HG03196 (cell line): Measurements from ENCODE around the gene SEMA5A.

Source experiments
- ATAC-seq: cut with Tn5 transposase; IDR thresholded peaks from one replicate; pipeline ENCODE4 v1.9.1; 2021; ENCODE audit not compliant: unreplicated experiment

Gene SEMA5A

DNA sequence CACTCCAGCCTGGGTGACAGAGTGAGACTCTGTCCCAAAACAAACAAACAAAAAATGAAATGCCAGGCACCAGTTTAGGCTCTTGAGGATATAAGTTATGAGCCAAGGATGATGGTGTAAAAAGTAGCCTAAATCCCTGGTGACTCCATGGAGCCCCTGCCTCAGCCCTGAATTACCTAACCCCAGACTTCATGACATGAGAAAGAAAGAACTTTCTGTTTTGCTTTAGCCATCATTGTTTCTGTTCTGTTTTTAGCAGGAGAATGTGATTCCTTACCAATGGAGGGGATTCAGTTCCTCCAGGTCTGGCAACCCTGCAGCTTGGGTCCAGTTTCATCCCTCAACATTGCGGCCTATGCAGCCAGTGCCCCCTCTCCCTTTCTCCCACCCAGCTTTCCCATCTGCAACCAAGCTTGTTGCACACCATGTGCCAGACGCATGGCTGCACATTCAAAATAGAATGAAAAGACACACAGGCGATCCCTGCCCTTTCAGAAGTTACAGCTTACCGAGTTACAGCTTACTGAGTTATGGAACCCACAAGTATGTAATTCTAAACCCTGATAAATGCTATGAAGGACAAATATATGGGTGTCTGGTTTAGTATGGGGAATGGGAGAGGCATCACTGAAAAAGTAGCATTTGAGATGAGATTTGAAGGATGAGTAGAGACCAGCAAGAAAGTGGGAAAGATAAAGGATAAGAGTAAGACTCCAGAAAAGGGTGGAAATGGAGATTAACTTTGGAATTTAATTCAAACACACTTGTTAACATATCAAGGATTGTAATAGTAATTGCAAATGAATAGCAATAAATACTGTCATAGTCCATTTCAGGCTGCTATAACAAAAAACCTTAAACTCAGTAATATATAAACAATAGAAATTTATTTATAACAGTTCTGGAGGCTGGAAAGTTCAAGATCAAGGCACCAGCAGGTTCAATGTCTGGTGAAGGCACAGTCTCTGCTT, 6.0 kb upstream of the SEMA5A start:
- ATAC-seq, result no peak

DNA sequence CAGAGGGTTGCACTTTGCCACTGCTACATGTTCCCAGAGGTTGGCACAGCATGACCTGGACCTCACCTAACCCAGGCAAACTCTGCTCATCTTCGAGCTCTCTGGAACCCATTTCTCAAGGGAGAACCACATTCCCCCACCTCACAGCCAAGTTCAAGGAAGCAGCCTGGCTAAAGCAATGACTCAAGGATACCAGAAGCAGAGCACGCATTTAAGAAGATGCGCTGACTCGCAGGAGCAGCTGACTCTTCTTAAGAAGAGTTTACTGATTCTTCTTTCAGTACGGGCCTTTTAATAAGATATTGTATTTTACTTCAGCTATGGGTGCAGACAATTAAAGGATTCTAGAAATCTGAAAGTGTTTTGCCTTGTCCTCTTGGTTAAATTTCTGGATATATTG, 4.1 kb upstream of the SEMA5A start:
- no peak for ATAC-seq

DNA sequence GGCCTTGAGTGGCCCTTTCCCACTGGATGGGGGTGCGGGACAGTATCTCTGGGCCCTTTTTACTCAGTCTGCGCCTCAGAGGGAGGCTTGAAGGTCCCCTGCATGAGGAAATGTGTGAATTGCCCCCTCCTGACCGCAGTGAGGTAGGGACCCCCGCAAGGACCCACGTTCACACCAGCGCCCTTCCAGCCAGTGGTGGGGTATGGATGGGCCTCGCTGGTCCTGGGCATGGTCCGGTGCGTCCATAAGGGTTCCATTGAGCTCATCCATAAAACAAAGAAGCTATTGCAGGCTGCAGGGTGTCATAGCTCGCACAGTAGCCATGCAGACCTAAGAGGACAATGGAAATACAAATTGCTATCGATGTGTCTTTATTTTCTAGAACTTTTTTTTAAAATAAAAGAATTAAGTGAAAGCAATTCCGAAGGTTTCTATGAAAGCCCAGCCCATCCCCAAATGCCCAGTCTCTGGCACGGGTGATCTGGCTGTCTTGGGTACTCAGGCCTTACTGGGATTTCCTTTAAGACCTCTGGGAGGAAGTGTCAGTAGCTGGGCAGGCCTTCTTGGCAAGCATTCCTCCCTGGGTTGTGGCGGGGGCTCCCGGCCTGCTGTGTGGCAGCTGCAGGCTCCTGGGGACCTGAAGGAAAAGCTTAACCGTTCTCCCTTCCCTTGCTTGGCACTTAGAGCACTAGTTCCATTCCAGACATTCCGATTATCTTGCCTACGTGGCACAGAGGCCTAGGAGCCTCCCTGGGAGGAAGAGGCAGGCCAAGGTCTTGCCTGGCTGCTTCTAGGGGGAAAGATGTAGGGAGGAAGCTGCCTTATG, 1.5 kb upstream of the SEMA5A start:
- ATAC-seq, result no peak

DNA sequence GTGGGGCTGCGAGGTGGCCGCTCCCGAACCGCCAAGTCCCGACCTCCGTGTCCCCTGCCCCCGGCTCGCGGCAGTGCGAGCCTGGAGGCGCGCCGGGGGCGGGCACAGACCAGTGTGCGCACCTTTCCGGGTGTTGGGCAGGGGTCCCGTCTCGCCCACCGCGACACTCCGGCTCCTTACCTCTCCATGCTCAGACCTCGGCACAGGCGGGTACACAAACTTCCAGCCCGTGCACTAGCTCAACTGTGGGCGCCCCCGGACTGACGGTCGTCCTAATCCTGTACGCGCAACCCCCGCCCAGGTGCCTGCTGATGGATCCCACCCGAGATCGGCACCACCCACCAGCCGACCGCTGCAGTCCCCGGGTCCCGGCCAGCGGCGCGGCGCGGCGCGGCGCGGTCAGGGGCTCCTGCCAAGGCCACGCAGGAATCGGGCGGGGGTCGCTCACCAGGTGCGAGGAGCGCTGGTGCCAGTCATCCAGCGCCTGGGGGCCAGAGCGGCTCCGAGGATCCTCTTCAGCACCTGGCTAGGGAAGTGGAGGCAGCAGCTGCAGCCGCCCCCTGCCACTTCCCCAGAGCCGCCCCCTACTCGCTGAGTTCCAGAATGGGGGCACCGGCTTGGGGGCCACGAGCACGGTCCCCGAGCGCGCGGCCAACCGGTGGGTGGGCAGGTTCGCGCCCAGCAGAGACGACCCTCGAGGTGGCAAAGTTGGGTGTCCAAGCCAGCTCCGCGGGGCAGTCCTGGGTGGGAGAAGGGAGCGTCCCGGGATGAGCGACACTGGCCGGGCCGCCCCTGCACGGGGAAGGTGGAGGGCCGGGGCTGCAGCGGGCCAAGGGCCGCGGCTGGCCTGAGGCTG, 511 bp downstream of the SEMA5A start:
- ATAC-seq, result no peak

DNA sequence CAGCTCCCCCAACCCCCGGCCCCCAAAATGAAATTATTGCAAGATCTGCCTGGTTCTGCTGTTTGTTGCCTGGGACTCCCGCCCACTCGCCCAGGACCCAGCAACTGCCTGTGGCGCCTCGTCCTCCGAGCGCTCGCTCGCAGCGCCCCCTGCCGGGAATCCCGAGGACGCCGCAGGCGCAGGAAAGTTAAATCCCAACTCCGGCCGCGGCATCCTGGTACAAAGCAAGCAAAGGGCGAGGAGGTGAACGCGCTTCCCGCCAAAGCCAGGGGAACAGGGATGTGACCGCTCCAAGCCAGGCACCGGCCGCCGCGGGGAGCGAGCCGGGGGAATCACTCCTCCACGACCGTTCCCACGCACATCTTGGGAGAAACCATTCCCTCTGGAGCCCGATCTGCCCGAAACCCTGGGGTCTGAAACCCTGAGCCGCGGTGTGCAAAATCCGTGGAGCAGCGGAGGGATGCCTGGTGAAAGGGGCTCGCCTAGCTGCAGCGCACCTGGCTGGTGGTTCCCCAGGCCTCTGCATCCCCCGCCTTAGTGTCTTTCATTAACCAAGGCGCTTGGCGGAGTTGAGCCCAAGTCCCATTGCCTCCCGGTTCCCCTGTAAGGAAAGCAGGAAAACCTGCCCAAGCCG, 1.3 kb downstream of the SEMA5A start:
- ATAC-seq, result peak; percentile 61

DNA sequence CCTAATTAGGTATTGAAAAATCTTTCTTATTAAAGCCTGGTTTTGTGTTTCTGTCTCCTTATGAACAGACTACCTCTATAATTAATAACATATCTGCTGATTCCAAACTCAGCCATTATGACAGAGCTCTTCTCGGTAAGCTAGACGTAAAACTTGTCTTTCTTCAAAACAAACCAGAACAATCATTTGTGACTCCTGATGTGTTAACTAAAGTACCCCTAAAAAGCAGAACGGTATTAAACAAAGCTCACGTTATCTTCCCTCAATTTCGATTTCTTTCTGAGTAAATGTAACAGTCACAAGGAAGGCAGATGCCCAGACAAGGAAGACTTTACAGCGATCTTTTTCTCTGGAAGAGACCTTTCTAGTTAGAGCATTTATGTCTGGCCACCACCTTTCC, 1.8 kb downstream of the SEMA5A start:
- peak; percentile 8 for ATAC-seq

DNA sequence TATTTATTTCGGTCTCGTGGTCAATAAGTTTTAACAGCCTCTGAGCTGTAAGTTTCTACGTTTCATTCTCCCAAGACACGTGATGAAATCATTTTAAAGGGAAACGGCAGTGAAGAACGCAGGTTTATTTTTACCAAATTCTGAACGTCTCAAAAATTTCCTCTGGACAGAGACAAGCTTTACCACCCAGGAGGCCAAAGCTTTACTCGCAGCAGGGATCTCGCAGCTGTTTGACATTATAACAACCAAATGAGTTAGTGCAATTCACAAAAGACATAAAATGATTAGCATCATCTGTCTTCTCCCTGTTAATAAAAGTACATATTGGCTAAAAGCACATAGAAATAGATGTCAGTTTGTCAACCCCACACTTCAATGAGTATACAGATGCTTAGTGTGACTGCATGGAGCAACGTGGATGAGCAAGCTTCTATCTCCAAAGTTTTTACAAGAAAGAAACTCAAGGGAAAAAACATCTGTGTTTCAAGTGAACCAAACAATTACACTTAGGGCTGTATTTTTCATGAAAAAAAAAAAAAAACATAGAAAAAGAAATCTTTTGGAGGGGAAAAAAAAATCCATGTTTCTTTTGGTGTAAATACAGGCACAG, 2.5 kb downstream of the SEMA5A start:
- no peak for ATAC-seq

DNA sequence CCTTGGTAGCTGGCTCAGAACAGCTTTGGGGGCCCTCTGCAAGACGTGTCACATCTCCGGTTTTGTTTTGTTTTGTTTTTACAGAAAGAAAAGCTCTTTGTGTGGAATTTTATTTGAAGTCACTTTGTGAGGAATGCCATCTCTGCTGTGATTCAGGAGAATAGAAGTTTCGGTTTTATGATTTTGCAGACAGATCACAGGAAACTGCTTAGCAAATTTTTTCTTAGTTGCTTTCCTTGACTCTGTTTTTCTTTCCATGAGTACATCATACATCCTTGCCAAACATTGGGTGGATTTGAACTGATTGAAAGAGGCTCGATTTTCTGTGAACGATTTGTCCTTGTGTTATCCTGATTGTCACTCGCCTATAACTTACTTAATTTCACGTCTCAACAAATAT, 5.1 kb downstream of the SEMA5A start:
- ATAC-seq, result no peak

DNA sequence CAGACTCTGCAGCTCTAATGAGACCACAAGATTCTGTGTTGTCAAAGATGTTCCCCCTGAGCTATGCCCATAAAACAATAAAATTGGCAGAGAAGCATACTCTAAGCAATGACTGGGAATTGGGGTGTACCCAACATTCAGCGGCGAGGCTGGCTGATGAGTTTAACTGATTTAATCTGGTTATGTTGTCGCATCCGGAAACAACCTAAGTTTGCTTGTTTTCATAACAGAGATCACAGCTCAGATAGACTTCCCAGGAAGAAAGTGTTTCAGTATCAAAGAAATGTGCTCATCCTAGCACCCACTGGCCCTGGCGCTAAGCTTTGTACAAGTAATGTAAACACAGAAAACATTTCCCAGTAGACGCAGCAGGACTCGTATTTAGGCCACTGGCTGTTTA, 7.4 kb downstream of the SEMA5A start:
- no peak for ATAC-seq

DNA sequence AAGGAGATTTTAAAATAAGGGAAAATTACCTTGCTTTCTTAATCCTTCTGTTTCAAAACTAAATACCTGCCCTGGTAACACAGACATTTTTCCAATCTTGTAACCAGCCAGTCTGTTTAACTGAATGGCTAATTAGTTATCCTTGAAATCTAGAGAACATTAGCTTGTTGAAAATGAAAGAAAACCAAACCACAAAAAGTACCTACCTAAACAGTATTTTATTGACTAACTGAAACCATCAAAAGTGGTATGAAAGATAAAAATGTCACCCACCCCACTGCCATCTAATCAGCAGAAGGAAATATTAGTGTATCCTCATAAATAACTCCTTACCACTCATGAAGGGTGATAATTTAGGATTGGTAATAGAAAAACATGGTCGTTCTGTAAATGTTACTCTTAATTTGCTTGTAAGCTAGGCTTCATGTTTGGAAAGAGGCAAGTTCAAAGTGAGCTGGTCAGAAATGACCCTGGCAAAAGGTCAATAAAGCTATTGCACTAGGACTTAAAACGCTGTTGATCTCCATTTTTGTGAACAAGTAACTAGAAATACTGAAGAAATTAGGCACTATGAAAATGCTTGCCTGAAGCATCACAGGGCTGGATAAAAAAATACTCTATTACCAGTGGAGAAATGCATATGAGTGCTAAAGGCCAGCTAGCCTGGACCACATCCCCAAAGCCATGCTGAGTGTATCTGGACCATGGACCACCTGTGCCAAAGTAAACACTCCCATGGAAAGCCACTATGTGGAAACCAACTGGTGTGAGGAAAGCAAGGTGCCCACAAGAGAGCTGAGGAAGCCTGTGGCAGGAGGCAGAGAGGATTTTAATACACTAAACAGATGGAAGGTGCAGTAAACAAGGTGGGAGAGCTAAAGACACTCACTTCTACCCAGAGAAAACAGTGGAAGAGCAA, 8.4 kb downstream of the SEMA5A start:
- ATAC-seq, result no peak

DNA sequence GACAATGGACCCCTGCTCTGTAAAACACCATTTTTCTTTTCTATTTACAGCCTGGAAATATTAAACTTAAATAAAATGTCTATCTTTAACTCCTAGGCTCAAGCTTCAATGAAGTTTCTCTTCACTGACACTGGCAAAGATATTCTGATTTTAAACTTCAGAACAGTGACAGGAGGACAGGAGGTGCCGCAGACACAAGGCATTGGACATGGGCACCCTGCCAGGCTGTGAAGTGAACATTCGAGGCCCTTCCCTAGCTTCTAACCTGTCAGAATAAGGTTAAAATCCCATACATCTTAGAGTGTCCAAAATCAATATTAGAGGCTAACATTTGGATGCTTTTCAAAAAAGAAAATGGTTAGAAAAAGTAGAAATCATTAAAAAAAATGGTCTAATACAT, 9.2 kb downstream of the SEMA5A start:
- ATAC-seq, result no peak

DNA sequence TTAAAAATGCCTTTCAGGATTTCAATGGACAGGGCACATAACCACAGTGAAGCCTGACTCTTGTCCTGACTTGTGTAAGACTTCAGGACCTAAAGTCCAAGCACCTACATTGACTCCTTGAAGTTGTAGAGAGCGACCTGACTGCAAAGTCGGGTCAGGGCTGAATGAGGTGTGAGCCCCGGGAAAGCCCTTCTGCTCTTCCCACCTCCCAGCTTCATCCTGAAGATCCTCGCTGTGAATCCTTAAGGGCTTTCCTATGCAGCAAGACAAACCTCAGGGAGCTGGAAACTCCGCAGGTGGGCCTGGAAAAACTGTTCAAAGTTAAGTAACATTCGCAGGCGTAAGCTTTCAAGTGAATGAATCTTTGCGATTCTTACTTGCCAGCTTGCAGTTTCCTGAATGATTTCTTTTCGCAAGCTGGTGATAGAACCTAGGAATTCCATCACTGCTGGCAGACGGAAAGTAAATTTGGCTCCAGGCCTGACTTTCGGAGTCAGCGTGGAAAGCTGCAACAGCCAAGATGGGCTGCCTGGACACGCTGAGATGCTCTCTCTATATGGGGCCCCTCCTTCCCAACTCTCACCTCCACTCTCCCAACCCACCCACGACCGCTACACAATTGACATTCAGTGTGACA, 10.9 kb downstream of the SEMA5A start:
- ATAC-seq, result no peak

DNA sequence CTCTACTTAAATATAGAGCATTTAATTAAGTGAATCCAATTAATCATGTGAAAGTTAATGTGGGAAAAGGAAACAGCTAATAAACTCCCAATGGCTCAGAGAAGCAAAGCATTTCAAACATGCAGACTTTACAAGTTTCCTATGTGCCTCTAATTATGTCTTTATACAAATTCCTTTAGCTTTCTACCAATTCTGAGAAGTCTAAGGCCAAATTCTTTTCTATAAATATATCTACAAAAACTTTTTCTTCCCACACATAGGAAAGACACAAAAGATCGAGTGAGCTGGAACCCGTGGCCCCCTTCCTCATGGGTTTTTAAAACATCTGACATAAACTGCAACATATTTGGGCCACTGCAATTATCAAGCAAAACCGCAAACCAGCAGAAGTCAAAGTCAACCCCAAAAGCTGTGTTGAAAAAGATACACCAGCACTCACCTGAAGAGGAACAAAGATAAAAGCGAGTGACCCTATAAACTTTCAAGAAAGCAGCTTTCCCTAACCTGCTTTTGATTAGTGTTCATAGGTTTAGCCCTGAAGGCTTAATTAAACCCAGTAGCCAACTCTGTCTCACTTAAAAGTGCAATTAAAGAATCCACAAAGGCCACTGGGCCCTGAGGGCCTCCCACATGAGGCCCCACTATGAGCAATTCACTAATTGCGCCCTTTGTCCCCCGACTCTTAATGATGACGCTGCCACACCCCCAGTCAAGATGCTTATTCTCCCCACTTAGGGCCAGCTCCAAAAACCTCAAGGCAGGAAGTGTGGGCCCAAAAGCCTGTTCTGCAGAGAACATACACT, 12.1 kb downstream of the SEMA5A start:
- ATAC-seq, result no peak

DNA sequence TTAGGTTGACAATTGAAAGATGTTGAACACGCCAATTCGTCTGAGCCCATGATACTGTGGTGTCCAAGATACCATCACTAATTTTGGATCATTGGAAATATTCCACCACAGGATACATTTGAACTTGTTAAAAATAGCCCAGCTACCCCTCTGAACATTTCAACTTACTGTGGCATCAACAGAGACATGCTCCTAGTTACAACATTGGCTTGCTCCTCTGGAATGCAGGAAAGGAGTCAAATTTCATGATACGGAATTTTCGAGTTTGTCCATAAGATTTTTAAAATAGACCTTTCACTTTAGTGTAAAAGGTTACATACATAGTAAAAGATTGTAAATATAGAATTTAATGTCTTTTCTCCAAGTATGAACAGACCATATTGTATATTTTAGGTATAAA, 12.8 kb downstream of the SEMA5A start:
- ATAC-seq, result no peak

DNA sequence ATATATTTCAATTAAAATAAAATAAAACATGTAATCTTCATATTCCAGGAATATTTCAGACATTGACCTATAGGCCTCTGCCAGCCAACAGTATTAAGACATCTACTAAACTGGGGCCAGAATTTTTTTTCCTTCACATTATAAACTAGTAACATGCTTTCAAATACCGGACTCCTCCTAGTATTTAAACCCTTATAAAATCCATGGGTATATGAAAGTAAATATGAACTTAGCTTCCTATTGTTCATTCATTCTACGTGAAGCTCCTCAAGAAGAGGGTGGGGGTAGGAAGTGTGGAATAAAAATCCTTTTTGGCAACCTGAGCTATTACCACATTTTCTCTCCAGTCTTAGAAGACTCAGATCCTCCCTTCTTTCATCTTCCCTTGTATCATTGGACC, 16.4 kb downstream of the SEMA5A start:
- no peak for ATAC-seq

DNA sequence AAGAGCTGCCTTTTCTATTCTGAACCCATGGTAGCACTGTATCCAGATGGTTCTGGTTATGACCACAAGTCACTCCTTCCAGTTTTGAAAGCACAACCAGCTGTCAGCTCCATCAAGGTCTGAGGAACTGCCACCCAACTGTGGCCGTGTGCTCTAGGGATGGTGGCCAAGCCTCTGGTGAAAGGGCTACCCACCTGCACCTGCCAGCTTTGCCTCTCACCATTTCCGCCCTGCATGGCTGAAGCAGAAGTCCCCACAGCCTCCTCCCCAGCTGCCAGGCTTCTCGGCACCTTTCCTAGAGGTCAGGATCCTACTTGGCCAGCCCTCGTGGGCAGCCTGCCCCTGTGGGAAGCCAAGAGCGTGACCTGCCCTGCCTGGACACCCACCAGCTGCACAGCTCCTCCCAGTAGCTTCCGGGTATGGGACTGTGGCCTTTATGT, 16.8 kb downstream of the SEMA5A start:
- no peak for ATAC-seq

DNA sequence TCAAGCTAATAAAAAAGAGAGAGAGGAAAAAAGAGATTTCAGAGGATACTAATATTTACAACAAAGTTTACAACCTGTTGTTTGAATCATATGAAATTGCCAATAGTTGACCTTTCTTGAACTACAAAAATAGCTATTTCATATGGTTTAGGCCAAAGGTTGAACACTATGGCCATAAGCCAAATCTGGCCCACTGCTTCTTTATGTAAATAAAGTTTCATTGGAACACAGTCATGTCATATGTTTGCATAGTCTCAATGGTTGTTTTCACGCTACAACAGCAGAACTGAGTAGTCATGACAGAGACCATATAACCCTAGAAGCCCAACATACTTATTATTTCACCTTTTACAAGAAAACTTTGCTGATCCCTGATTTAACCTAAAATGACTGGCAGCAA, 20.9 kb downstream of the SEMA5A start:
- ATAC-seq, result no peak
